ENCODE data around the gene SEC61B. TPM values are rescaled to one million over a fixed set of nuclear protein-coding genes. Genes with fewer than 3 reads are reported as not detected.

The SEC61B gene
- total RNA-seq, 1 donor from 2014 or later, result 83.7 TPM

GRCh38 chr9:99177576-99178366, 44.3 kb upstream of the SEC61B start:
- TF ChIP-seq EZH2phosphoT487 (IDR thresholded peaks at IDR 0.05) (no peak), EZH2 (IDR thresholded peaks at IDR 0.05) (no peak), CTCF (IDR thresholded peaks at IDR 0.05) (no peak)
- no peak overlapping the region for H3K4me3 Mint-ChIP-seq
- Histone ChIP-seq H3K4me1 (peaks cover 30% of the 10 kb centered on the region), H3K4me3 (no peak overlapping the region), H2AFZ (replicated peaks) (no peak overlapping the region), H3F3A (ENCODE audit: low read depth) (peaks cover 19% of the 10 kb centered on the region), H3K9me3 (ENCODE audit: low read depth) (no peaks in the 10 kb centered on the region), H3K27me3 (no peaks in the 10 kb centered on the region), H3K36me3 (no peaks in the 10 kb centered on the region), H3K27ac (no peak overlapping the region), H3K79me2 (ENCODE audit: low read depth) (no peaks in the 10 kb centered on the region), H3K9ac (no peak overlapping the region), H4K20me1 (ENCODE audit: low read depth) (no peaks in the 10 kb centered on the region), H3K4me2 (no peak overlapping the region)
- H3K9me3 Mint-ChIP-seq, result no peaks in the 10 kb centered on the region
- no peak for DNase-seq (ENCODE audit: low spot score)
- no peak overlapping the region for H3K27ac Mint-ChIP-seq
- H3K36me3 Mint-ChIP-seq, result no peaks in the 10 kb centered on the region
- H3K4me1 Mint-ChIP-seq, result peaks cover 29% of the 10 kb centered on the region
- H3K27me3 Mint-ChIP-seq (ENCODE audit: insufficient read depth, low read depth), result peaks cover 6% of the 10 kb centered on the region

- TF ChIP-seq EZH2 (IDR thresholded peaks at IDR 0.05) (no peak), EZH2phosphoT487 (IDR thresholded peaks at IDR 0.05) (no peak), CTCF (IDR thresholded peaks at IDR 0.05) (no peak)
- Histone ChIP-seq H3K4me2 (no peak overlapping the region), H3K36me3 (no peaks in the 10 kb centered on the region), H4K20me1 (ENCODE audit: low read depth) (no peaks in the 10 kb centered on the region), H2AFZ (replicated peaks) (no peak overlapping the region), H3K27ac (no peak overlapping the region), H3K9me3 (ENCODE audit: low read depth) (no peaks in the 10 kb centered on the region), H3K27me3 (no peaks in the 10 kb centered on the region), H3K4me1 (peaks cover 16% of the 10 kb centered on the region), H3K79me2 (ENCODE audit: low read depth) (no peaks in the 10 kb centered on the region), H3K4me3 (no peak overlapping the region), H3F3A (ENCODE audit: low read depth) (peaks cover 5% of the 10 kb centered on the region), H3K9ac (no peak overlapping the region)
- no peaks in the 10 kb centered on the region for H3K36me3 Mint-ChIP-seq
- no peaks in the 10 kb centered on the region for H3K9me3 Mint-ChIP-seq
- no peak for DNase-seq (ENCODE audit: low spot score)
- no peak overlapping the region for H3K27ac Mint-ChIP-seq
- H3K4me1 Mint-ChIP-seq, result peaks cover 15% of the 10 kb centered on the region
- no peak overlapping the region for H3K4me3 Mint-ChIP-seq
- peaks cover 6% of the 10 kb centered on the region for H3K27me3 Mint-ChIP-seq (ENCODE audit: insufficient read depth, low read depth)
Measured at GRCh38 chr9:99178912-99179872, 42.9 kb upstream of the SEC61B start.

- peaks cover 18% of the 10 kb centered on the region for H3K4me1 Mint-ChIP-seq
- H3K36me3 ChIP-seq, result no peaks in the 10 kb centered on the region
- no peaks in the 10 kb centered on the region for H3K79me2 ChIP-seq (ENCODE audit: low read depth)
- DNase-seq (ENCODE audit: low spot score), result no peak
- H3K27ac ChIP-seq, result no peak overlapping the region
- peaks cover 5% of the 10 kb centered on the region for H3K27me3 Mint-ChIP-seq (ENCODE audit: insufficient read depth, low read depth)
- no peak overlapping the region for H3K4me3 Mint-ChIP-seq
- H4K20me1 ChIP-seq (ENCODE audit: low read depth), result no peaks in the 10 kb centered on the region
- no peaks in the 10 kb centered on the region for H3K36me3 Mint-ChIP-seq
- TF ChIP-seq CTCF (IDR thresholded peaks at IDR 0.05), result no peak
- no peak for TF ChIP-seq EZH2phosphoT487 (IDR thresholded peaks at IDR 0.05)
- no peak for TF ChIP-seq EZH2 (IDR thresholded peaks at IDR 0.05)
- no peak overlapping the region for H3K27ac Mint-ChIP-seq
- no peak overlapping the region for H3K4me2 ChIP-seq
- no peak overlapping the region for H3K9ac ChIP-seq
- H3K9me3 Mint-ChIP-seq, result no peaks in the 10 kb centered on the region
- H2AFZ ChIP-seq (replicated peaks), result no peak overlapping the region
- no peaks in the 10 kb centered on the region for H3F3A ChIP-seq (ENCODE audit: low read depth)
- H3K4me1 ChIP-seq, result peaks cover 11% of the 10 kb centered on the region
- H3K4me3 ChIP-seq, result no peak overlapping the region
- H3K27me3 ChIP-seq, result no peaks in the 10 kb centered on the region
- no peaks in the 10 kb centered on the region for H3K9me3 ChIP-seq (ENCODE audit: low read depth)
Measured at GRCh38 chr9:99180199-99180598, 41.9 kb upstream of the SEC61B start.

All from neural progenitor cell (in vitro differentiated cells).